HCT116 (cell line): ENCODE results near the gene RBMS1. TPM values are rescaled to one million over a fixed set of nuclear protein-coding genes. Genes with fewer than 3 reads are reported as not detected.

Experiments
- ATAC-seq: fragments of 200-7000 bp; cut with Tn5 transposase; 2 replicates; pipeline ENCODE4 v1.9.1; 2020; ENCODE audit warnings: mild to moderate bottlenecking, moderate library complexity
- BruUV-seq: library from RNA; stranded (reverse); fragments of 400-500 nt; replicated peaks from 2 replicates; lab custom pipeline; 2021; lab: Mats Ljungman, UMichigan
- CTCF ChIA-PET: fragments of 300-600 bp; sonication (Branson Sonifier 250); formaldehyde crosslinking; loops from one replicate; lab custom pipeline; 2021; ENCODE audit warnings: antibody characterized with exemption; lab: Charles Lee
- POLR2A ChIA-PET: fragments of 300-600, 350-600 bp; sonication (Branson Sonifier 250); formaldehyde crosslinking; loops from one replicate; lab custom pipeline; 2021; ENCODE audit warnings: antibody characterized with exemption; lab: Charles Lee
- RAD21 ChIA-PET, 2 experiments: fragments of 300-600 bp; sonication (Branson Sonifier 250); formaldehyde crosslinking; loops; one replicate each; lab custom pipeline; 2023; ENCODE audit warnings: low total read pairs in 2 of 2; ENCODE audit not compliant: uncharacterized antibody in 2 of 2, unreplicated experiment in 2 of 2, low non-redundant PET in 1 of 2; lab: Charles Lee
- DNase-seq: peaks from one replicate; pipeline ENCODE4 v3.0.0-alpha.2; 2010; ENCODE audit warnings: low read depth, low spot score
- H2AFZ ChIP-seq: fragments of 200-600 bp; shearing (Covaris generic), sonication (generic); 2 replicates; pipeline ENCODE4 v1.6.1; 2017; ENCODE audit warnings: low read depth, mixed run types, mixed read lengths, antibody characterized with exemption, low read length; ENCODE audit not compliant: poor library complexity, severe bottlenecking
- H3K27ac ChIP-seq: 2 replicates; pipeline ENCODE4 v1.5.1; 2012; ENCODE audit warnings: low read depth, low read length
- H3K27me3 ChIP-seq: fragments of 200-600 bp; sonication (generic); 2 replicates; pipeline ENCODE4 v1.6.1; 2016; ENCODE audit warnings: mixed run types, low read length, mixed read lengths; ENCODE audit not compliant: insufficient read depth
- H3K36me3 ChIP-seq, 2 experiments: fragments of 200-500 bp in 1 of 2; fragments of 200-600 bp in 1 of 2; sonication (Bioruptor generic) in 1 of 2; sonication (generic) in 1 of 2; 2 replicates each; pipeline versions ENCODE4 v1.5.1 to v1.6.1; 2014 to 2016; ENCODE audit warnings: low read length in 2 of 2, inconsistent platforms in 1 of 2, mixed read lengths in 1 of 2, mixed run types in 1 of 2; ENCODE audit not compliant: insufficient read depth in 2 of 2, control insufficient read depth in 1 of 2
- H3K4me1 ChIP-seq, 2 experiments: fragments of 200-600 bp in 1 of 2; sonication (generic) in 1 of 2; 2 replicates each; pipeline versions ENCODE4 v1.5.1 to v1.6.1; 2012 to 2017; ENCODE audit warnings: low read length in 2 of 2, inconsistent platforms in 1 of 2, mild to moderate bottlenecking in 1 of 2, mixed read lengths in 1 of 2, mixed run types in 1 of 2, moderate library complexity in 1 of 2; ENCODE audit not compliant: insufficient read depth in 2 of 2, control insufficient read depth in 1 of 2
- H3K4me2 ChIP-seq: fragments of 200-600 bp; sonication (generic); 2 replicates; pipeline ENCODE4 v1.6.1; 2017; ENCODE audit warnings: mixed run types, low read length, mixed read lengths
- H3K4me3 ChIP-seq, 2 experiments: fragments of 200-600 bp in 1 of 2; sonication (generic) in 1 of 2; replicated peaks in 1 of 2; 2 replicates each; pipeline ENCODE4 v1.5.1; 2011 to 2016; ENCODE audit warnings: low read length in 2 of 2, control low read depth in 1 of 2, low read depth in 1 of 2, mild to moderate bottlenecking in 1 of 2, mixed read lengths in 1 of 2, mixed run types in 1 of 2
- H3K79me2 ChIP-seq: fragments of 200-600 bp; sonication (generic); 2 replicates; pipeline ENCODE4 v1.6.1; 2017; ENCODE audit warnings: mild to moderate bottlenecking, mixed run types, low read length, moderate library complexity, mixed read lengths; ENCODE audit not compliant: insufficient read depth
- H3K9ac ChIP-seq: fragments of 200-600 bp; sonication (generic); 2 replicates; pipeline ENCODE4 v1.6.1; 2016; ENCODE audit warnings: low read length, mixed read lengths
- H3K9me2 ChIP-seq: fragments of 200-600 bp; sonication (generic), shearing (Covaris generic); 2 replicates; pipeline ENCODE4 v1.6.1; 2017; ENCODE audit warnings: mixed run types, mild to moderate bottlenecking, moderate library complexity; ENCODE audit not compliant: insufficient read depth
- H3K9me3 ChIP-seq, 2 experiments: fragments of 200-500 bp in 1 of 2; fragments of 200-600 bp in 1 of 2; sonication (Bioruptor generic) in 1 of 2; sonication (generic) in 1 of 2; 2 replicates each; pipeline ENCODE4 v1.6.1; 2014 to 2017; ENCODE audit warnings: low read length in 2 of 2, mixed read lengths in 2 of 2, inconsistent platforms in 1 of 2, low read depth in 1 of 2, mild to moderate bottlenecking in 1 of 2, mixed run types in 1 of 2, moderate library complexity in 1 of 2; ENCODE audit not compliant: control insufficient read depth in 1 of 2, insufficient read depth in 1 of 2
- H4K20me1 ChIP-seq: fragments of 200-600 bp; sonication (generic), shearing (Covaris generic); 2 replicates; pipeline ENCODE4 v1.6.1; 2017; ENCODE audit warnings: mixed run types, mild to moderate bottlenecking, moderate library complexity; ENCODE audit not compliant: insufficient read depth
- ATF3 ChIP-seq: IDR thresholded peaks from 2 replicates; pipeline ENCODE4 v1.6.1; 2012
- CBX3 ChIP-seq: IDR thresholded peaks from 2 replicates; pipeline ENCODE4 v1.6.1; 2012; ENCODE audit warnings: low read depth
- CEBPB ChIP-seq: IDR thresholded peaks from 2 replicates; pipeline ENCODE4 v1.6.1; 2012; ENCODE audit warnings: low read depth
- CTCF ChIP-seq, 3 experiments: fragments of 200-600 bp in 1 of 3; sonication (generic) in 1 of 3; IDR thresholded peaks in 2 of 3; conservative IDR thresholded peaks in 1 of 3; 2 replicates each; pipeline ENCODE4 v1.5.1; 2012 to 2017; ENCODE audit warnings: low read depth in 2 of 3, low read length in 2 of 3, antibody characterized with exemption in 1 of 3, borderline replicate concordance in 1 of 3, control low read depth in 1 of 3, mild to moderate bottlenecking in 1 of 3, mixed read lengths in 1 of 3, mixed run types in 1 of 3, moderate library complexity in 1 of 3; ENCODE audit not compliant: insufficient read depth in 1 of 3
- EGR1 ChIP-seq: IDR thresholded peaks from 2 replicates; pipeline ENCODE4 v1.6.1; 2012; ENCODE audit warnings: low read depth
- ELF1 ChIP-seq: IDR thresholded peaks from 2 replicates; pipeline ENCODE4 v1.6.1; 2012; ENCODE audit warnings: low read depth, borderline replicate concordance
- EZH2 ChIP-seq: fragments of 200-600 bp; sonication (generic); IDR thresholded peaks from 2 replicates; pipeline ENCODE4 v1.6.1; 2017; ENCODE audit warnings: antibody characterized with exemption, mixed run types
- EZH2phosphoT487 ChIP-seq: fragments of 200-600 bp; IDR thresholded peaks from 2 replicates; pipeline ENCODE4 v1.6.1; 2018; ENCODE audit warnings: antibody characterized with exemption, borderline replicate concordance
- JUND ChIP-seq: IDR thresholded peaks from 2 replicates; pipeline ENCODE4 v1.6.1; 2012
- POLR2A ChIP-seq: IDR thresholded peaks from 2 replicates; pipeline ENCODE4 v1.7.0; 2011; ENCODE audit warnings: borderline replicate concordance; ENCODE audit not compliant: insufficient read depth, insufficient read length; ENCODE audit errors: extremely low read depth
- POLR2AphosphoS5 ChIP-seq: IDR thresholded peaks from 2 replicates; pipeline ENCODE4 v1.6.1; 2011; ENCODE audit warnings: mild to moderate bottlenecking, low read depth, low read length, moderate library complexity
- RAD21 ChIP-seq: IDR thresholded peaks from 2 replicates; pipeline ENCODE4 v1.6.1; 2012; ENCODE audit warnings: low read depth, mild to moderate bottlenecking
- REST ChIP-seq: IDR thresholded peaks from 2 replicates; pipeline ENCODE4 v1.6.1; 2012; ENCODE audit warnings: low read depth
- SIN3A ChIP-seq: IDR thresholded peaks from 2 replicates; pipeline ENCODE4 v1.6.1; 2012; ENCODE audit warnings: low read depth
- SP1 ChIP-seq: IDR thresholded peaks from 2 replicates; pipeline ENCODE4 v1.6.1; 2012; ENCODE audit warnings: low read depth
- SRF ChIP-seq: IDR thresholded peaks from 2 replicates; pipeline ENCODE4 v1.6.1; 2012; ENCODE audit warnings: low read depth
- TCF7L2 ChIP-seq: IDR thresholded peaks from 2 replicates; pipeline ENCODE4 v1.7.0; 2011; ENCODE audit warnings: borderline replicate concordance, inconsistent platforms; ENCODE audit not compliant: insufficient read depth, insufficient read length; ENCODE audit errors: extremely low read depth
- YY1 ChIP-seq: IDR thresholded peaks from 2 replicates; pipeline ENCODE4 v1.6.1; 2011; ENCODE audit warnings: low read length, low read depth, moderate library complexity, mild to moderate bottlenecking; ENCODE audit not compliant: insufficient replicate concordance; ENCODE audit errors: extremely low read depth
- ZFX ChIP-seq: fragments of 450-650 bp; IDR thresholded peaks from 2 replicates; pipeline ENCODE4 v1.6.1; 2017
- ZNF274 ChIP-seq: fragments of 200-500 bp; sonication (Bioruptor generic); IDR thresholded peaks from 2 replicates; pipeline ENCODE4 v1.6.1; 2014; ENCODE audit warnings: mild to moderate bottlenecking, low read depth, low read length, inconsistent platforms
- intact Hi-C: fragments of 100-400 bp; cut with micrococcal nuclease; formaldehyde crosslinking; loops from 2 replicates; pipeline ENCODE4 v1.10.0; 2022
- total RNA-seq: library from RNA; stranded (reverse); gene quantifications from one replicate; pipeline ENCODE4 v1.2.1, GENCODE V29; 2021; ENCODE audit not compliant: unreplicated experiment
- TF ChIP-seq, protein P1 (sequence below): IDR thresholded peaks from 2 replicates; pipeline ENCODE4 v1.6.1; 2012

The RBMS1 gene
- total RNA-seq, 1 experiment from 2014 or later, result 17.6 TPM

- TF ChIP-seq REST, result no peak
- no peak for TF ChIP-seq ZFX
- TF ChIP-seq EGR1, result no peak
- TF ChIP-seq POLR2AphosphoS5, result no peak
- TF ChIP-seq CBX3, result no peak
- TF ChIP-seq POLR2A, result no peak
- TF ChIP-seq YY1, result no peak
- TF ChIP-seq EZH2, result no peak
These were observed 194.1 kb downstream of the RBMS1 start (continued) for GRCh38 chr2:160299540-160299939.

- H3K27ac ChIP-seq, result no peak overlapping the region
- H3K4me1 ChIP-seq, result peaks cover 0 to 7% of the 10 kb centered on the region in 2 experiments; a peak in 2 of 4 replicates
- no peaks in the 10 kb centered on the region for H3K9me3 ChIP-seq
- ATAC-seq (no peak), DNase-seq (no peak)
- no peaks in the 10 kb centered on the region for H3K79me2 ChIP-seq
- H2AFZ ChIP-seq, result no peak overlapping the region
- no peaks in the 10 kb centered on the region for H3K36me3 ChIP-seq
- ChIA-PET CTCF (no interaction called here), POLR2A (no interaction called here), RAD21 (no interaction called here)
- no peak overlapping the region for H3K9ac ChIP-seq
- H3K4me2 ChIP-seq, result no peak overlapping the region
- no peak overlapping the region for H3K4me3 ChIP-seq
- H3K9me2 ChIP-seq, result no peaks in the 10 kb centered on the region
- BruUV-seq, result no TSS peak
- no peaks in the 10 kb centered on the region for H3K27me3 ChIP-seq
- intact Hi-C loops, result no loop called here
- H4K20me1 ChIP-seq, result no peaks in the 10 kb centered on the region; the same call in 1 of the 2 replicates
- TF ChIP-seq SRF (no peak), CTCF (IDR thresholded peaks at IDR 0.05 in 2 of 3, conservative IDR thresholded peaks at IDR 0.05 in 1 of 3; ENCODE audit: borderline replicate concordance in 1 of 3, insufficient read depth in 1 of 3, low read depth in 2 of 3, low read length in 2 of 3) (no peak), RAD21 (no peak), YY1 (no peak), ZNF274 (no peak), POLR2AphosphoS5 (no peak), ELF1 (no peak), JUND (no peak), TCF7L2 (no peak), CEBPB (no peak), ATF3 (no peak), EGR1 (no peak), SP1 (no peak), ZFX (no peak), EZH2 (no peak), SIN3A (no peak), CBX3 (no peak), EZH2phosphoT487 (no peak)
- TF ChIP-seq, protein P1, sequence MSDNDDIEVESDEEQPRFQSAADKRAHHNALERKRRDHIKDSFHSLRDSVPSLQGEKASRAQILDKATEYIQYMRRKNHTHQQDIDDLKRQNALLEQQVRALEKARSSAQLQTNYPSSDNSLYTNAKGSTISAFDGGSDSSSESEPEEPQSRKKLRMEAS, result no peak
These were observed 194.6 kb downstream of the RBMS1 start for GRCh38 chr2:160298960-160299359.
